Glomerular visceral epithelial cell (primary cell): ENCODE results near the gene RHOB.
"Not testable (repeated sequence)": the region's sequence is repeated elsewhere in the genome, so short reads cannot be mapped to it uniquely, and the experiment has no call there.

ENCODE experiments used
- DNase-seq: peaks from one replicate; pipeline ENCODE4 v3.0.0-alpha.2; 2016; ENCODE audit errors: extremely low spot score

The RHOB gene

GRCh38 chr2:20446917-20447436 is at the start of gene RHOB:
RHOB (plus strand) TSS chr2:20447074; CDS start chr2:20447466, 392 bp downstream.
- peak; percentile 98 for DNase-seq

GRCh38 chr2:20397811-20398447 is 48.9 kb upstream of the RHOB start:
- DNase-seq: peak; percentile 17

GRCh38 chr2:20398956-20399567 is 47.8 kb upstream of the RHOB start:
- DNase-seq: no peak

- no peak for DNase-seq
Observed at GRCh38 chr2:20400306-20400705, 46.6 kb upstream of the RHOB start.

GRCh38 chr2:20400787-20401488 is 45.9 kb upstream of the RHOB start:
- DNase-seq: no peak

- DNase-seq: no peak
Observed at GRCh38 chr2:20401489-20401835, 45.4 kb upstream of the RHOB start.

- no peak for DNase-seq
Observed at GRCh38 chr2:20403774-20404312, 43.0 kb upstream of the RHOB start.

GRCh38 chr2:20404950-20405349 is 41.9 kb upstream of the RHOB start:
- no peak for DNase-seq

- DNase-seq: no peak
Observed at GRCh38 chr2:20409039-20409438, 37.8 kb upstream of the RHOB start.

GRCh38 chr2:20410556-20411277 is 36.2 kb upstream of the RHOB start:
- no peak for DNase-seq

GRCh38 chr2:20411361-20411894 is 35.4 kb upstream of the RHOB start:
- peak; percentile 75 for DNase-seq

GRCh38 chr2:20414806-20415205 is 32.1 kb upstream of the RHOB start:
- DNase-seq: no peak

- peak; percentile 39 for DNase-seq
Observed at GRCh38 chr2:20415511-20415918, 31.4 kb upstream of the RHOB start.

- no peak for DNase-seq
Observed at GRCh38 chr2:20416723-20417122, 30.2 kb upstream of the RHOB start.

- DNase-seq: not testable (repeated sequence)
Observed at GRCh38 chr2:20417230-20417821, 29.5 kb upstream of the RHOB start.

GRCh38 chr2:20418519-20418918 is 28.4 kb upstream of the RHOB start:
- DNase-seq: no peak

- no peak for DNase-seq
Observed at GRCh38 chr2:20419007-20419576, 27.8 kb upstream of the RHOB start.

GRCh38 chr2:20419752-20420151 is 27.1 kb upstream of the RHOB start:
- DNase-seq: no peak

- no peak for DNase-seq
Observed at GRCh38 chr2:20421336-20421987, 25.4 kb upstream of the RHOB start.

GRCh38 chr2:20421988-20422370 is 24.9 kb upstream of the RHOB start:
- DNase-seq: peak; percentile 80
